H1 (cell line): ENCODE data around the gene CCDC33. TPM values are rescaled to one million over a fixed set of nuclear protein-coding genes. Genes with fewer than 3 reads are reported as not detected.
A peak's percentile ranks its signal among the peaks of the same experiment; 100 is the strongest.

Source experiments
- CTCF ChIA-PET: fragments of 300-600 bp; sonication (Branson Sonifier 250); formaldehyde crosslinking; loops from one replicate; lab custom pipeline; 2021; ENCODE audit not compliant: partially characterized antibody; lab: Charles Lee
- POLR2A ChIA-PET: fragments of 300-600 bp; sonication (Branson Sonifier 250); formaldehyde crosslinking; loops from one replicate; lab custom pipeline; 2021; ENCODE audit warnings: inconsistent platforms; ENCODE audit not compliant: partially characterized antibody; lab: Charles Lee
- DNase-seq, 2 experiments: peaks; one replicate each; pipeline versions ENCODE4 v3.0.0 to v3.0.0-alpha.2; 2010 to 2022; ENCODE audit warnings: low spot score in 2 of 2, low read depth in 1 of 2, mixed read lengths in 1 of 2
- FAIRE-seq: peaks from 2 replicates; lab custom pipeline; 2011; peaks lifted over from hg19 to GRCh38; lab: Jason Lieb, UNC
- H2AFZ ChIP-seq: 2 replicates; pipeline ENCODE4 v1.8.1; 2012; ENCODE audit warnings: low read length, inconsistent platforms
- H2AK5ac ChIP-seq: 2 replicates; pipeline ENCODE4 v1.6.1; 2013; ENCODE audit warnings: low read depth, low read length
- H2BK120ac ChIP-seq: replicated peaks from 2 replicates; pipeline ENCODE3; 2013; ENCODE audit warnings: low read depth, low read length, inconsistent platforms
- H2BK12ac ChIP-seq: 2 replicates; pipeline ENCODE4 v1.6.1; 2013; ENCODE audit warnings: low read depth, low read length
- H2BK15ac ChIP-seq: 2 replicates; pipeline ENCODE4 v1.6.1; 2013; ENCODE audit warnings: low read length
- H2BK20ac ChIP-seq: 2 replicates; pipeline ENCODE4 v1.6.1; 2013; ENCODE audit warnings: low read length
- H2BK5ac ChIP-seq: 2 replicates; pipeline ENCODE4 v1.6.1; 2013; ENCODE audit warnings: low read depth, low read length
- H3K14ac ChIP-seq: 2 replicates; pipeline ENCODE4 v1.6.1; 2013; ENCODE audit warnings: inconsistent platforms; ENCODE audit not compliant: insufficient read length
- H3K18ac ChIP-seq: 2 replicates; pipeline ENCODE4 v1.6.1; 2013; ENCODE audit warnings: low read length; ENCODE audit errors: extremely low read depth
- H3K23ac ChIP-seq: 2 replicates; pipeline ENCODE4 v1.6.1; 2013; ENCODE audit warnings: inconsistent platforms; ENCODE audit not compliant: insufficient read length
- H3K23me2 ChIP-seq: 2 replicates; pipeline ENCODE4 v1.6.1; 2013; ENCODE audit warnings: low read depth, low read length
- H3K27ac ChIP-seq: 2 replicates; pipeline ENCODE4 v1.6.1; 2011; ENCODE audit warnings: low read depth, low read length, inconsistent platforms
- H3K27me3 ChIP-seq, 4 experiments: replicated peaks in 1 of 4; 1 replicate in 1 of 4; 2 replicates in 3 of 4; pipeline versions ENCODE4 v1.6.1 to v1.8.1; 2011 to 2013; ENCODE audit warnings: low read length in 3 of 4, mild to moderate bottlenecking in 3 of 4, inconsistent platforms in 2 of 4, mixed read lengths in 2 of 4, moderate library complexity in 1 of 4; ENCODE audit not compliant: control insufficient read depth in 3 of 4, insufficient read depth in 3 of 4; ENCODE audit errors: extremely low read depth in 1 of 4
- H3K36me3 ChIP-seq, 4 experiments: 2 replicates each; pipeline versions ENCODE4 v1.6.1 to v1.8.1; 2011 to 2013; ENCODE audit warnings: mild to moderate bottlenecking in 4 of 4, low read length in 3 of 4, moderate library complexity in 2 of 4, control low read depth in 1 of 4, inconsistent platforms in 1 of 4; ENCODE audit not compliant: insufficient read depth in 4 of 4, control insufficient read depth in 2 of 4
- H3K4ac ChIP-seq: replicated peaks from 2 replicates; pipeline ENCODE3; 2013; ENCODE audit warnings: low read length, low read depth, mixed read lengths, inconsistent platforms; ENCODE audit not compliant: insufficient read length
- H3K4me1 ChIP-seq, 4 experiments: replicated peaks in 1 of 4; 1 replicate in 1 of 4; 2 replicates in 3 of 4; pipeline versions ENCODE4 v1.6.1 to v1.8.1; 2011 to 2013; ENCODE audit warnings: low read length in 3 of 4, inconsistent platforms in 2 of 4, mixed read lengths in 1 of 4; ENCODE audit not compliant: insufficient read depth in 4 of 4, control insufficient read depth in 3 of 4
- H3K4me2 ChIP-seq, 2 experiments: 2 replicates each; pipeline versions ENCODE4 v1.6.1 to v1.8.1; 2011 to 2013; ENCODE audit warnings: low read depth in 2 of 2, low read length in 2 of 2, control low read depth in 1 of 2, inconsistent platforms in 1 of 2, mild to moderate bottlenecking in 1 of 2; ENCODE audit not compliant: insufficient read depth in 1 of 2
- H3K4me3 ChIP-seq, 4 experiments: fragments of 200-600, 300-600 bp in 1 of 4; sonication (generic), shearing (Covaris generic), sonication (Bioruptor Twin) in 1 of 4; 2 replicates each; pipeline versions ENCODE4 v1.5.1 to v1.8.1; 2011 to 2016; ENCODE audit warnings: low read length in 4 of 4, low read depth in 3 of 4, control low read depth in 2 of 4, inconsistent platforms in 2 of 4, mild to moderate bottlenecking in 2 of 4, mixed read lengths in 1 of 4, moderate library complexity in 1 of 4; ENCODE audit not compliant: insufficient read depth in 2 of 4; ENCODE audit errors: extremely low read depth in 1 of 4
- H3K56ac ChIP-seq: replicated peaks from 2 replicates; pipeline ENCODE3; 2013; ENCODE audit warnings: low read depth, mild to moderate bottlenecking, mixed read lengths, low read length, inconsistent platforms; ENCODE audit not compliant: insufficient read length
- H3K79me1 ChIP-seq: 2 replicates; pipeline ENCODE4 v1.6.1; 2013; ENCODE audit warnings: low read depth, low read length, control low read depth
- H3K79me2 ChIP-seq, 2 experiments: 2 replicates each; pipeline versions ENCODE4 v1.6.1 to v1.8.1; 2012 to 2013; ENCODE audit warnings: low read length in 2 of 2, mild to moderate bottlenecking in 2 of 2, inconsistent platforms in 1 of 2; ENCODE audit not compliant: insufficient read depth in 2 of 2, control insufficient read depth in 1 of 2
- H3K9ac ChIP-seq, 4 experiments: replicated peaks in 1 of 4; 1 replicate in 1 of 4; 2 replicates in 3 of 4; pipeline versions ENCODE4 v1.6.1 to v1.8.1; 2011 to 2013; ENCODE audit warnings: low read depth in 3 of 4, low read length in 3 of 4, control low read depth in 2 of 4, mild to moderate bottlenecking in 2 of 4, moderate library complexity in 2 of 4, inconsistent platforms in 1 of 4; ENCODE audit errors: extremely low read depth in 1 of 4
- H3K9me3 ChIP-seq, 2 experiments: 2 replicates each; pipeline versions ENCODE4 v1.6.1 to v1.8.1; 2012 to 2013; ENCODE audit warnings: mild to moderate bottlenecking in 2 of 2, moderate library complexity in 2 of 2, control low read depth in 1 of 2, inconsistent platforms in 1 of 2, low read depth in 1 of 2, low read length in 1 of 2, mixed read lengths in 1 of 2; ENCODE audit not compliant: insufficient read depth in 2 of 2
- H4K20me1 ChIP-seq, 2 experiments: replicated peaks in 1 of 2; 2 replicates each; pipeline versions ENCODE3 to v1.8.1; 2011 to 2013; ENCODE audit warnings: inconsistent platforms in 2 of 2, low read length in 2 of 2, mild to moderate bottlenecking in 1 of 2; ENCODE audit not compliant: insufficient read depth in 2 of 2, control insufficient read depth in 1 of 2
- H4K5ac ChIP-seq: 2 replicates; pipeline ENCODE4 v1.6.1; 2013; ENCODE audit warnings: low read length, low read depth, mixed read lengths, inconsistent platforms; ENCODE audit not compliant: insufficient read length
- H4K8ac ChIP-seq: 2 replicates; pipeline ENCODE4 v1.8.0; 2013; ENCODE audit warnings: mild to moderate bottlenecking, moderate library complexity, low read length, inconsistent platforms; ENCODE audit not compliant: insufficient read depth; ENCODE audit errors: extremely low read depth
- H4K91ac ChIP-seq: replicated peaks from 2 replicates; pipeline ENCODE3; 2013; ENCODE audit warnings: low read length, mixed read lengths, inconsistent platforms; ENCODE audit not compliant: insufficient read length
- BCL11A ChIP-seq, 2 experiments: IDR thresholded peaks; one replicate each; pipeline ENCODE4 v1.6.1; 2011; ENCODE audit warnings: low read depth in 2 of 2, low read length in 2 of 2, mild to moderate bottlenecking in 2 of 2
- GABPA ChIP-seq: IDR thresholded peaks from 2 replicates; pipeline ENCODE4 v1.6.1; 2011; ENCODE audit warnings: mild to moderate bottlenecking, low read length, moderate library complexity, borderline replicate concordance; ENCODE audit not compliant: insufficient read depth
- WGBS, 2 experiments: shearing (Covaris generic) in 1 of 2; methylation state at CpG; one replicate each; pipeline versions ENCODE4 v1.1.6 to v1.1.7; 2013 to 2015; ENCODE audit warnings: low lambda C conversion rate in 2 of 2, mixed read lengths in 2 of 2, inconsistent platforms in 1 of 2, low coverage in 1 of 2, missing lambda C conversion rate in 1 of 2; ENCODE audit not compliant: insufficient replicate concordance in 2 of 2, insufficient coverage in 1 of 2, insufficient read length in 1 of 2; ENCODE audit errors: extremely low coverage in 1 of 2, missing lambda C conversion rate in 1 of 2; 5-methylcytosine and 5-hydroxymethylcytosine counted together
- polyA plus RNA-seq, 7 experiments: library from polyadenylated mRNA; depleted of rRNA in 3 of 7; stranded (reverse) in 5 of 7; unstranded in 2 of 7; fragments of >200 nt in 5 of 7; fragments of 200-250 nt in 2 of 7; gene quantifications; 1 replicate in 5 of 7; 2 replicates in 1 of 7; 4 replicates in 1 of 7; pipeline versions ENCODE4 v1.2.1 to v1.2.3, GENCODE V29; 2011 to 2013; ENCODE audit warnings: missing spikeins in 2 of 7, mixed read lengths in 2 of 7
- total RNA-seq: library from RNA; stranded (reverse); fragmentation: NEBNext Ultra II Directional; extraction: Animal tissue kit (Norgen Biotek cat#: 25700); gene quantifications from 2 replicates; pipeline ENCODE4 v1.2.1, GENCODE V29; 2021

CCDC33 gene
- total and polyA plus RNA-seq, 2 of the 8 experiments (the other 6 are each of a cell fraction or from before 2014, with no cell fraction given) = 2.0 to 2.7 TPM

DNA sequence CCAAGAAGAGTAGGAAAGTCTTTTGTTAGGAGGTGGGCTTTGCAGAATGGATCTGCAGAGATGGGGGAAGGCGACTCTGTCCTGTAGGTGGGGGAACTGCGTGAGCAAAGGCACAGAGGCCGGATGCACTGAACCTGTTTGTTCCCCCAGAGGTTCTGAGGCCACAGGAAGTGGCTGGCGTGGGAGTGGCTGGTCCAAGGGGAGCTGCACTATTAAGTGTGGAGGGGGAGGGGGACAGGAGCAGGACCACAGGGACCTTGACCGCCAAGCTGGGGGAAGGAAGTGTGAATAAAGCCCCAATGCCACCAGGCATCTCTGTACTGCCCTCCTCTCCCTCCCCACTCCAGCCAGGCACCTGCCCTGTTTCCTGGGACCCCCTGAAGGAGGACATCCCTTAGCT lies 79.5 kb downstream of the CCDC33 start:
- POLR2A ChIA-PET = interaction anchor here (0.6 to 1.6 kb wide), 3 partner anchors 11 to 197 kb away, joined by 3 to 6 read pairs (median 3); no protein-coding TSS in a partner anchor
- 79% methylated on average over 5 of the region's 5 CpGs; no CpG with 5 or more reads in 1 of the 2 experiments for WGBS, 2 experiments
- Histone ChIP-seq H4K91ac (no peak overlapping the region), H3K4ac (no peak overlapping the region), H4K5ac (no peak overlapping the region), H2AK5ac (peak overlapping the region; percentile 25), H3K4me2 (no peak overlapping the region), H4K20me1 (no peaks in the 10 kb centered on the region), H2BK15ac (no peak overlapping the region), H2BK5ac (no peak overlapping the region), H2BK120ac (no peak overlapping the region), H3K79me2 (no peaks in the 10 kb centered on the region)
- FAIRE-seq = no peak
- TF ChIP-seq GABPA (no peak), BCL11A (IDR thresholded peaks at IDR 0.05; ENCODE audit: low read depth in 2 of 2, low read length in 2 of 2) (no peak)
- TF ChIP-seq, all 59 proteins: peak for 0
- Histone ChIP-seq H2BK20ac (no peak overlapping the region), H3K23me2 (no peaks in the 10 kb centered on the region), H3K27me3 (peaks cover 0 to 3% (median under 1%) of the 10 kb centered on the region in 4 experiments; a peak in 2 of 7 replicates), H2AFZ (no peak overlapping the region), H3K56ac (no peak overlapping the region), H3K4me3 (no peak overlapping the region), H3K18ac (no peak overlapping the region), H3K36me3 (no peaks in the 10 kb centered on the region), H2BK12ac (peak overlapping the region; percentile 92; the same call in 1 of the 2 replicates), H3K79me1 (no peaks in the 10 kb centered on the region), H3K14ac (no peak overlapping the region), H3K9ac (no peak overlapping the region), H3K23ac (no peak overlapping the region), H3K9me3 (no peaks in the 10 kb centered on the region; a peak in 1 of 4 replicates), H3K4me1 (peaks cover 3 to 45% (median 31%) of the 10 kb centered on the region in 4 experiments), H4K8ac (no peak overlapping the region), H3K27ac (no peak overlapping the region)
- no peak for DNase-seq
- CTCF ChIA-PET = interaction anchor here (0.9 to 18.1 kb wide), 13 partner anchors 4 to 262 kb away, joined by 3 to 353 read pairs (median 5); partner anchors contain the start of gene STRA6
